Neural cell (in vitro differentiated cells): Measurements from ENCODE around the gene RPSA. TPM values are rescaled to one million over a fixed set of nuclear protein-coding genes. Genes with fewer than 3 reads are reported as not detected.

ENCODE experiments used
- H2AFZ ChIP-seq: fragments of 200-600, 300-800 bp; sonication (generic), shearing (Covaris generic); 2 replicates; pipeline ENCODE4 v1.6.0; 2014; ENCODE audit warnings: low read depth, mild to moderate bottlenecking, antibody characterized with exemption, low read length, moderate library complexity
- H3F3A ChIP-seq: fragments of 200-600 bp; shearing (Covaris generic); 2 replicates; pipeline ENCODE4 v1.6.1; 2016; ENCODE audit warnings: mild to moderate bottlenecking, moderate library complexity, mixed read lengths, antibody characterized with exemption, low read length; ENCODE audit not compliant: insufficient read depth, poor library complexity, severe bottlenecking
- H3K27ac ChIP-seq: fragments of 200-600, 300-800 bp; sonication (generic), shearing (Covaris generic); 2 replicates; pipeline ENCODE4 v1.5.1; 2014; ENCODE audit warnings: mild to moderate bottlenecking, low read length, moderate library complexity
- H3K27me3 ChIP-seq: fragments of 300-800, 200-600 bp; sonication (generic), shearing (Covaris generic); 2 replicates; pipeline ENCODE4 v1.6.0; 2014; ENCODE audit warnings: mild to moderate bottlenecking, low read depth, low read length, moderate library complexity; ENCODE audit not compliant: insufficient read depth
- H3K36me3 ChIP-seq: fragments of 300-800, 200-600 bp; sonication (generic), shearing (Covaris generic); 2 replicates; pipeline ENCODE4 v1.5.1; 2014; ENCODE audit warnings: mild to moderate bottlenecking, antibody characterized with exemption, low read length, moderate library complexity; ENCODE audit not compliant: insufficient read depth
- H3K4me2 ChIP-seq: fragments of 300-800, 200-600 bp; sonication (generic), shearing (Covaris generic); 2 replicates; pipeline ENCODE4 v1.6.0; 2014; ENCODE audit warnings: mild to moderate bottlenecking, low read length
- H3K4me3 ChIP-seq: fragments of 300-800, 200-600 bp; sonication (generic), shearing (Covaris generic); 2 replicates; pipeline ENCODE4 v1.5.1; 2014; ENCODE audit warnings: mild to moderate bottlenecking, low read length, moderate library complexity
- H3K79me2 ChIP-seq: fragments of 200-600 bp; shearing (Covaris generic); replicated peaks from 2 replicates; pipeline ENCODE4 v1.6.0; 2014; ENCODE audit warnings: mild to moderate bottlenecking, low read length, moderate library complexity; ENCODE audit not compliant: insufficient read depth
- H3K9ac ChIP-seq: fragments of 300-800, 200-600 bp; sonication (generic), shearing (Covaris generic); 2 replicates; pipeline ENCODE4 v1.6.1; 2016; ENCODE audit warnings: mild to moderate bottlenecking, low read length, mixed read lengths
- H3K9me2 ChIP-seq: fragments of 200-600 bp; shearing (Covaris generic); 2 replicates; pipeline ENCODE4 v1.6.1; 2016; ENCODE audit warnings: mild to moderate bottlenecking, low read length, mixed read lengths; ENCODE audit not compliant: insufficient read depth
- H3K9me3 ChIP-seq: fragments of 200-600, 300-800 bp; sonication (generic), shearing (Covaris generic); 2 replicates; pipeline ENCODE4 v1.6.1; 2016; ENCODE audit warnings: mild to moderate bottlenecking, mixed run types, low read length, moderate library complexity, mixed read lengths
- H4K20me1 ChIP-seq: fragments of 200-600 bp; shearing (Covaris generic); 2 replicates; pipeline ENCODE4 v1.6.1; 2016; ENCODE audit warnings: mild to moderate bottlenecking, mixed run types; ENCODE audit not compliant: insufficient read depth
- EP300 ChIP-seq: fragments of 450-650 bp; conservative IDR thresholded peaks from 2 replicates; pipeline ENCODE4 v1.6.1; 2014; ENCODE audit warnings: antibody characterized with exemption, mild to moderate bottlenecking, moderate library complexity; ENCODE audit not compliant: poor library complexity, severe bottlenecking
- EZH2 ChIP-seq: fragments of 200-600, 300-800 bp; shearing (Covaris generic), sonication (generic); IDR thresholded peaks from 2 replicates; pipeline ENCODE4 v1.6.1; 2014; ENCODE audit warnings: antibody characterized with exemption, low read length, borderline replicate concordance, mild to moderate bottlenecking; ENCODE audit not compliant: insufficient read depth, poor library complexity, severe bottlenecking
- MXI1 ChIP-seq: fragments of 450-650 bp; conservative IDR thresholded peaks from 2 replicates; pipeline ENCODE4 v1.6.1; 2014; ENCODE audit warnings: antibody characterized with exemption, mild to moderate bottlenecking; ENCODE audit not compliant: poor library complexity, severe bottlenecking
- POLR2AphosphoS5 ChIP-seq: IDR thresholded peaks from 2 replicates; pipeline ENCODE4 v1.6.1; 2012
- RAD21 ChIP-seq: fragments of 450-650 bp; conservative IDR thresholded peaks from 2 replicates; pipeline ENCODE4 v1.6.1; 2014; ENCODE audit warnings: antibody characterized with exemption, mild to moderate bottlenecking, moderate library complexity
- SMC3 ChIP-seq: fragments of 450-650 bp; conservative IDR thresholded peaks from 2 replicates; pipeline ENCODE4 v1.6.1; 2014; ENCODE audit warnings: antibody characterized with exemption, mild to moderate bottlenecking, moderate library complexity; ENCODE audit not compliant: poor library complexity
- TAF1 ChIP-seq: IDR thresholded peaks from 2 replicates; pipeline ENCODE4 v1.6.1; 2012; ENCODE audit warnings: low read depth
- polyA plus RNA-seq: library from polyadenylated mRNA; depleted of rRNA; stranded (reverse); fragments of >200 nt; gene quantifications from 2 replicates; pipeline ENCODE4 v1.2.3, GENCODE V29; 2014
- TF ChIP-seq, protein P1 (sequence below): fragments of 450-650 bp; IDR thresholded peaks from 2 replicates; pipeline ENCODE4 v1.5.1; 2014; ENCODE audit warnings: antibody characterized with exemption, mild to moderate bottlenecking, moderate library complexity; ENCODE audit not compliant: poor library complexity, severe bottlenecking
- TF ChIP-seq, protein P2 (sequence below): IDR thresholded peaks from 2 replicates; pipeline ENCODE4 v1.6.1; 2012; ENCODE audit warnings: borderline replicate concordance

Gene RPSA
- polyA plus RNA-seq, 1 donor from 2014 or later, result 1,629 TPM

DNA sequence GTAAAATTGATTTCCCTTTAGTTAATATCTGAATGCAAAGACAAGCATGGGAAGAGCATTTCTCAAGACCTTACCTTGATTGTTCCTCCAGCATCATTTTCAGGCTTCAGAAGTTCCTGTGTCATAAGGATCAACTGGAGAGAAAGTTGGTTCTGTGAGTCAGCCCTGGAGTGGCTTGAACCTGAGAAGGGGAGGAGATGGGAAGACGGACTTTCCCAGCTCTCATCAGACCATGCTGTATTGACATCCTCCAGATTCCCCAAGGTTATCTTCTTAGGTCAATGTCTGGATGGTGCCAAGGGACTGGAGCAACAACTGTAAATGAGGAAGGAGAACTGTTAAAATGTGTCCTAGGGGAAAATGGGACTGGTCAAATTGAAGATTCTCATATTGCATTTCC, 21.0 kb downstream of the RPSA start:
- Histone ChIP-seq H3K36me3 (no peaks in the 10 kb centered on the region), H3K9ac (no peak overlapping the region), H3K4me3 (no peak overlapping the region), H3K4me2 (no peak overlapping the region), H3K27ac (no peak overlapping the region), H3K27me3 (no peaks in the 10 kb centered on the region), H4K20me1 (no peaks in the 10 kb centered on the region), H3K79me2 (no peaks in the 10 kb centered on the region), H3K9me2 (no peaks in the 10 kb centered on the region), H2AFZ (no peak overlapping the region), H3K9me3 (no peaks in the 10 kb centered on the region), H3F3A (no peaks in the 10 kb centered on the region)
- TF ChIP-seq MXI1 (no peak), EZH2 (no peak), EP300 (no peak), SMC3 (no peak), RAD21 (no peak)
- TF ChIP-seq, protein P1, sequence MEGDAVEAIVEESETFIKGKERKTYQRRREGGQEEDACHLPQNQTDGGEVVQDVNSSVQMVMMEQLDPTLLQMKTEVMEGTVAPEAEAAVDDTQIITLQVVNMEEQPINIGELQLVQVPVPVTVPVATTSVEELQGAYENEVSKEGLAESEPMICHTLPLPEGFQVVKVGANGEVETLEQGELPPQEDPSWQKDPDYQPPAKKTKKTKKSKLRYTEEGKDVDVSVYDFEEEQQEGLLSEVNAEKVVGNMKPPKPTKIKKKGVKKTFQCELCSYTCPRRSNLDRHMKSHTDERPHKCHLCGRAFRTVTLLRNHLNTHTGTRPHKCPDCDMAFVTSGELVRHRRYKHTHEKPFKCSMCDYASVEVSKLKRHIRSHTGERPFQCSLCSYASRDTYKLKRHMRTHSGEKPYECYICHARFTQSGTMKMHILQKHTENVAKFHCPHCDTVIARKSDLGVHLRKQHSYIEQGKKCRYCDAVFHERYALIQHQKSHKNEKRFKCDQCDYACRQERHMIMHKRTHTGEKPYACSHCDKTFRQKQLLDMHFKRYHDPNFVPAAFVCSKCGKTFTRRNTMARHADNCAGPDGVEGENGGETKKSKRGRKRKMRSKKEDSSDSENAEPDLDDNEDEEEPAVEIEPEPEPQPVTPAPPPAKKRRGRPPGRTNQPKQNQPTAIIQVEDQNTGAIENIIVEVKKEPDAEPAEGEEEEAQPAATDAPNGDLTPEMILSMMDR, result no peak

DNA sequence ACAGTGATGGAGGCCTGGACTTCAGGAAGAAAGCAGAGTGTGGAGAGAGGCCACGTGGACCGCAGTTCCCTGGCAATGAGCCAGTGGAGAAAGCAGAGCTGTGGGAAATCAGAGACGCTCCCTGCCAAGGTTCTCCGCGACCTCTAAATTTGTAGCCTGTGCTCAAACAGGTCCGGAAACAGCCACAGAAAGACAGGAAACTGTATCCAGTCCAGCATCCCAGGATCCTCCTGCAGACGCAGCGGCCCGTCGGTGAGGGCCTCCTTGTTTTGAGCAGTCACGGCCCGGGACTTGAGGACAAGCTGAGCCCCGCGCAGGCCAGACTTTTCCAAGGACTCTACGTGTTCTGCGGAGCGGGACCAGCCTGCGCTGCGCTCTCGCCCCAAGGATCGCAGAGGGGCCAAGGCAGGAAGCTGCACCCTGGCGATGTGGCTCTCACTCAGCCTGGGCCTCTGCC, 22.3 kb downstream of the RPSA start:
- Histone ChIP-seq H3K79me2 (no peaks in the 10 kb centered on the region), H2AFZ (no peak overlapping the region), H3F3A (no peaks in the 10 kb centered on the region), H4K20me1 (no peaks in the 10 kb centered on the region), H3K27me3 (no peaks in the 10 kb centered on the region), H3K4me2 (no peak overlapping the region), H3K4me3 (no peak overlapping the region), H3K36me3 (no peaks in the 10 kb centered on the region), H3K9ac (no peak overlapping the region), H3K27ac (no peak overlapping the region), H3K9me3 (no peaks in the 10 kb centered on the region), H3K9me2 (no peaks in the 10 kb centered on the region)
- TF ChIP-seq RAD21 (no peak), POLR2AphosphoS5 (no peak), TAF1 (no peak), EZH2 (no peak), MXI1 (no peak), SMC3 (no peak), EP300 (no peak)
- TF ChIP-seq, protein P1, result no peak
- TF ChIP-seq, protein P2, sequence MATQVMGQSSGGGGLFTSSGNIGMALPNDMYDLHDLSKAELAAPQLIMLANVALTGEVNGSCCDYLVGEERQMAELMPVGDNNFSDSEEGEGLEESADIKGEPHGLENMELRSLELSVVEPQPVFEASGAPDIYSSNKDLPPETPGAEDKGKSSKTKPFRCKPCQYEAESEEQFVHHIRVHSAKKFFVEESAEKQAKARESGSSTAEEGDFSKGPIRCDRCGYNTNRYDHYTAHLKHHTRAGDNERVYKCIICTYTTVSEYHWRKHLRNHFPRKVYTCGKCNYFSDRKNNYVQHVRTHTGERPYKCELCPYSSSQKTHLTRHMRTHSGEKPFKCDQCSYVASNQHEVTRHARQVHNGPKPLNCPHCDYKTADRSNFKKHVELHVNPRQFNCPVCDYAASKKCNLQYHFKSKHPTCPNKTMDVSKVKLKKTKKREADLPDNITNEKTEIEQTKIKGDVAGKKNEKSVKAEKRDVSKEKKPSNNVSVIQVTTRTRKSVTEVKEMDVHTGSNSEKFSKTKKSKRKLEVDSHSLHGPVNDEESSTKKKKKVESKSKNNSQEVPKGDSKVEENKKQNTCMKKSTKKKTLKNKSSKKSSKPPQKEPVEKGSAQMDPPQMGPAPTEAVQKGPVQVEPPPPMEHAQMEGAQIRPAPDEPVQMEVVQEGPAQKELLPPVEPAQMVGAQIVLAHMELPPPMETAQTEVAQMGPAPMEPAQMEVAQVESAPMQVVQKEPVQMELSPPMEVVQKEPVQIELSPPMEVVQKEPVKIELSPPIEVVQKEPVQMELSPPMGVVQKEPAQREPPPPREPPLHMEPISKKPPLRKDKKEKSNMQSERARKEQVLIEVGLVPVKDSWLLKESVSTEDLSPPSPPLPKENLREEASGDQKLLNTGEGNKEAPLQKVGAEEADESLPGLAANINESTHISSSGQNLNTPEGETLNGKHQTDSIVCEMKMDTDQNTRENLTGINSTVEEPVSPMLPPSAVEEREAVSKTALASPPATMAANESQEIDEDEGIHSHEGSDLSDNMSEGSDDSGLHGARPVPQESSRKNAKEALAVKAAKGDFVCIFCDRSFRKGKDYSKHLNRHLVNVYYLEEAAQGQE, result no peak
